NB4 (cell line): ENCODE data around the gene MEGF11.
"Not testable (repeated sequence)": the region's sequence is repeated elsewhere in the genome, so short reads cannot be mapped to it uniquely, and the experiment has no call there.

Experiments used
- CTCF ChIP-seq: IDR thresholded peaks from one replicate; pipeline ENCODE4 v1.5.1; 2012; ENCODE audit warnings: low read depth, low read length
- MYC ChIP-seq: IDR thresholded peaks from 2 replicates; pipeline ENCODE4 v1.6.1; 2011; ENCODE audit warnings: low read depth, low read length
- POLR2A ChIP-seq: IDR thresholded peaks from 2 replicates; pipeline ENCODE4 v1.6.1; 2011; ENCODE audit warnings: mild to moderate bottlenecking; ENCODE audit not compliant: insufficient read length; ENCODE audit errors: extremely low read depth
- TF ChIP-seq, protein P1 (sequence below): IDR thresholded peaks from 2 replicates; pipeline ENCODE4 v1.6.1; 2011; ENCODE audit warnings: low read depth, low read length

DNA sequence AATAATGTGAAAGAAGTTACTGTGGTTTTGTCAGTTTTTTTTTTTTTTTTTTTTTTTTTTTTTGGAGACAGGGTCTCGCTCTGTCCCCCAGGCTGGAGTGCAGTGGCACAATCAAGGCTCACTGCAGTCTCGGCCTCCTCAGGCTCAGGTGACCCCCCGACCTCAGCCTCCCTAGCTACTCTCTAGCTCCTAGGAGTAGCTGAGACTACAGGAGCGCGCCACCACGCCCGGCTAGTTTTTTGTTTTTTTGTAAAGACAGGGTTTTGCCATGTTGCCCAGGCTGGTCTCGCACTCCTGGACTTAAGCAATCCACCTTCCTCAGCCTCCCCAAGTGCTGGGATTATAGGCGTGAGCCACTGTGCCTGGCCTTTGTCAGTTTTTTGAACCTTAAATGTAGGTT is 381.7 kb downstream of the MEGF11 start:
- TF ChIP-seq CTCF, MYC, POLR2A: not testable (repeated sequence)
- TF ChIP-seq, protein P1, sequence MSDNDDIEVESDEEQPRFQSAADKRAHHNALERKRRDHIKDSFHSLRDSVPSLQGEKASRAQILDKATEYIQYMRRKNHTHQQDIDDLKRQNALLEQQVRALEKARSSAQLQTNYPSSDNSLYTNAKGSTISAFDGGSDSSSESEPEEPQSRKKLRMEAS, result not testable (repeated sequence)
